SK-N-SH (cell line): ENCODE results near the gene SPRR2D.

Experiments
- ELF1 ChIP-seq: IDR thresholded peaks from 2 replicates; pipeline ENCODE4 v1.4.0; 2012
- EP300 ChIP-seq, 2 experiments: IDR thresholded peaks; 2 replicates each; pipeline versions ENCODE4 v1.4.0 to v1.6.1; 2012; ENCODE audit warnings: borderline replicate concordance in 1 of 2, low read depth in 1 of 2, low read length in 1 of 2
- EZH2phosphoT487 ChIP-seq: fragments of 200-600 bp; sonication (generic); IDR thresholded peaks from 2 replicates; pipeline ENCODE4 v1.6.1; 2017; ENCODE audit warnings: low read depth, mixed run types, mild to moderate bottlenecking, antibody characterized with exemption, moderate library complexity, borderline replicate concordance
- FOXM1 ChIP-seq: IDR thresholded peaks from 2 replicates; pipeline ENCODE4 v1.4.0; 2012; ENCODE audit warnings: low read depth, mild to moderate bottlenecking
- POLR2AphosphoS5 ChIP-seq: IDR thresholded peaks from 2 replicates; pipeline ENCODE4 v1.6.1; 2012; ENCODE audit warnings: low read depth, low read length
- REST ChIP-seq: IDR thresholded peaks from 2 replicates; pipeline ENCODE4 v1.6.1; 2012; ENCODE audit warnings: mild to moderate bottlenecking, low read depth, low read length, moderate library complexity
- SIN3A ChIP-seq: IDR thresholded peaks from 2 replicates; pipeline ENCODE4 v1.6.1; 2012; ENCODE audit warnings: low read depth, mild to moderate bottlenecking, low read length, moderate library complexity, borderline replicate concordance
- TEAD4 ChIP-seq: IDR thresholded peaks from 2 replicates; pipeline ENCODE4 v1.4.0; 2012; ENCODE audit warnings: mild to moderate bottlenecking, borderline replicate concordance; ENCODE audit not compliant: insufficient read depth
- YY1 ChIP-seq: IDR thresholded peaks from 2 replicates; pipeline ENCODE4 v1.4.0; 2012; ENCODE audit warnings: low read depth, mild to moderate bottlenecking
- TF ChIP-seq, protein P1 (sequence below): fragments of 200-600 bp; sonication (generic); IDR thresholded peaks from 2 replicates; pipeline ENCODE4 v1.6.1; 2017; ENCODE audit warnings: antibody characterized with exemption, mild to moderate bottlenecking, moderate library complexity
- TF ChIP-seq, protein P2 (sequence below): IDR thresholded peaks from 2 replicates; pipeline ENCODE4 v1.4.0; 2012; ENCODE audit warnings: low read depth

- TF ChIP-seq, protein P1, sequence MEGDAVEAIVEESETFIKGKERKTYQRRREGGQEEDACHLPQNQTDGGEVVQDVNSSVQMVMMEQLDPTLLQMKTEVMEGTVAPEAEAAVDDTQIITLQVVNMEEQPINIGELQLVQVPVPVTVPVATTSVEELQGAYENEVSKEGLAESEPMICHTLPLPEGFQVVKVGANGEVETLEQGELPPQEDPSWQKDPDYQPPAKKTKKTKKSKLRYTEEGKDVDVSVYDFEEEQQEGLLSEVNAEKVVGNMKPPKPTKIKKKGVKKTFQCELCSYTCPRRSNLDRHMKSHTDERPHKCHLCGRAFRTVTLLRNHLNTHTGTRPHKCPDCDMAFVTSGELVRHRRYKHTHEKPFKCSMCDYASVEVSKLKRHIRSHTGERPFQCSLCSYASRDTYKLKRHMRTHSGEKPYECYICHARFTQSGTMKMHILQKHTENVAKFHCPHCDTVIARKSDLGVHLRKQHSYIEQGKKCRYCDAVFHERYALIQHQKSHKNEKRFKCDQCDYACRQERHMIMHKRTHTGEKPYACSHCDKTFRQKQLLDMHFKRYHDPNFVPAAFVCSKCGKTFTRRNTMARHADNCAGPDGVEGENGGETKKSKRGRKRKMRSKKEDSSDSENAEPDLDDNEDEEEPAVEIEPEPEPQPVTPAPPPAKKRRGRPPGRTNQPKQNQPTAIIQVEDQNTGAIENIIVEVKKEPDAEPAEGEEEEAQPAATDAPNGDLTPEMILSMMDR = no peak
- no peak for TF ChIP-seq YY1
- no peak for TF ChIP-seq TEAD4
- no peak for TF ChIP-seq FOXM1
- no peak for TF ChIP-seq EP300 (IDR thresholded peaks at IDR 0.05; ENCODE audit: borderline replicate concordance in 1 of 2, low read depth in 1 of 2, low read length in 1 of 2)
- no peak for TF ChIP-seq ELF1
- no peak for TF ChIP-seq POLR2AphosphoS5
- TF ChIP-seq REST = no peak
- no peak for TF ChIP-seq SIN3A
- TF ChIP-seq, protein P2, sequence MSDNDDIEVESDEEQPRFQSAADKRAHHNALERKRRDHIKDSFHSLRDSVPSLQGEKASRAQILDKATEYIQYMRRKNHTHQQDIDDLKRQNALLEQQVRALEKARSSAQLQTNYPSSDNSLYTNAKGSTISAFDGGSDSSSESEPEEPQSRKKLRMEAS = no peak
- no peak for TF ChIP-seq EZH2phosphoT487
These were observed 43.0 kb downstream of the SPRR2D start for GRCh38 chr1:152997901-152998300.
